SK-N-MC (cell line): ENCODE measurements around the gene CFAP90.

ENCODE experiments used
- EZH2 ChIP-seq: fragments of 200-600 bp; sonication (generic); IDR thresholded peaks from one replicate; pipeline ENCODE4 v1.6.1; 2017; ENCODE audit warnings: antibody characterized with exemption
- POLR2AphosphoS5 ChIP-seq: IDR thresholded peaks from 2 replicates; pipeline ENCODE4 v1.6.1; 2012; ENCODE audit warnings: mild to moderate bottlenecking, low read depth, low read length, borderline replicate concordance

- TF ChIP-seq EZH2 (no peak), POLR2AphosphoS5 (no peak)
These were observed 37.4 kb downstream of the CFAP90 start for GRCh38 chr5:7813576-7813975.
